Measurements from ENCODE around the gene PFKFB3.
"Not testable (repeated sequence)": the region's sequence is repeated elsewhere in the genome, so short reads cannot be mapped to it uniquely, and the experiment has no call there.

The PFKFB3 gene

DNA sequence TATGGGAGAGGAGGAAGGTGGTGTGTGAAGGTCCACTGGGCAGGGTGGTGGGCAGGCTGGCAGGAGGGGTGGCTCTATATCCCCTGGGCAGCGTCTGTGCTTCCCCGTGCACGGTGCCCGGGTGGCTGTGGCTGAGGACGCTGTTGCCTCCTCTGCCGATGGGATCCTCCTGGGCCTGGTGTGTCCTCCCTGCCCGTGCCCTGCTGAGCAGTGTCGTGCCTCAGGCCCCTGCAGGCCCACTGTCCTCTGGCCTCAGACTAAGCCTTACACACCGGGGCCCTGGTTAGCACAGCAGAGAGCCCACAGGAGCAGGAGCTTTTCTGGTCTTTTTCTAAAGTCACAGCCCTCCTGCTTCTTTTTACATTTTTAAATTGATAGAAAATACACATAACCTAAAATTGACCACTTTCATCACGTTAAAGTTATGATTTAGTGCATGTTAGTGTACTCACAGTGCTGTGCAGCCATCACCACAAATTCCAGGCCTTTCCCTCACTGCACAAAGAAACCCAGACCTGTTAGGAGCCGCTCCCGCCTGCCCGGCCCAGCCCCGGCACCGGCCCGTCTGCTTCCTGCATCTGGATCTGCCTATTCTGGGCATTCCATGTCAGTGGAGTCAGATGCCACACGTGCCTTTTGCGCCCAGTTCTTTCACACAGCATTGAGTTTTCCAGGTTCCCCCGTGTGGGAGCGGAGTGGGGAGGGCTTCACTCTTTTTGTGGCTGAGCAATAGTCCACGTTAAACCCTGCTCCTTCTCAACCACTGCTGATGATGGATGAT is 19.4 kb downstream of the PFKFB3 start:
- DNase-seq = no peak

DNA sequence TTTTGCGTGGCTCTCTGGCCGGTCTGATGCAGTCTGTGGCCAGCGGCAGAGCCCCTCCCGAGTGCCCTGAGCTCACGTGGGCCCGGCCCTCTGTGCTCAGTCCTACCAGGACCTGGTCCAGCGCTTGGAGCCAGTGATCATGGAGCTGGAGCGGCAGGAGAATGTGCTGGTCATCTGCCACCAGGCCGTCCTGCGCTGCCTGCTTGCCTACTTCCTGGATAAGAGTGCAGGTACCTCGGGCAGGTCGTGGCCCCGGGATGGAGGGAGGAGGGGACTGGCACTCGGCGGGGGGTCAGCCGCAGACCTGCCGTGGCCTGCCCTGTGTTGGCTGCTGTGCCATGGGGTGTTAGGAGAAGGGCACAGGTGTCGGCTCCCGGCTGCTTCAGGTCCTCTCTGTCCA is 20.0 kb downstream of the PFKFB3 start:
- DNase-seq = no peak

DNA sequence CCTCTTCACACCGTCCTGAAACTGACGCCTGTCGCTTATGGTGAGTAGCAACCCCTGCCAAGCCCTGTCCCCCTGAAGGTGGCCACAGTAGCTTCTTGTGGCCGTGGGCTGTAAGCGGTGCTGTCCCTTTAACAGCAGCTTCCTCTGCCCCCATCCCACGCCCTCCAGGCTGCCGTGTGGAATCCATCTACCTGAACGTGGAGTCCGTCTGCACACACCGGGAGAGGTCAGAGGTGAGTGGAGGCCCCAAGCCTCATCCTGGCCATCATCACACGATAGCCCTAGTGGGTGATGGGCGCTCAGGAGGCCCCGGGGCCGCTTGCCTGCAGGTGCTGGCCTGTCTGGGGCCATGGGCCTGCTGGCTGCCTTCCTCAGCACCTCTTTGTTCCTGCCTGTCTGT is 21.2 kb downstream of the PFKFB3 start:
- no peak for DNase-seq

DNA sequence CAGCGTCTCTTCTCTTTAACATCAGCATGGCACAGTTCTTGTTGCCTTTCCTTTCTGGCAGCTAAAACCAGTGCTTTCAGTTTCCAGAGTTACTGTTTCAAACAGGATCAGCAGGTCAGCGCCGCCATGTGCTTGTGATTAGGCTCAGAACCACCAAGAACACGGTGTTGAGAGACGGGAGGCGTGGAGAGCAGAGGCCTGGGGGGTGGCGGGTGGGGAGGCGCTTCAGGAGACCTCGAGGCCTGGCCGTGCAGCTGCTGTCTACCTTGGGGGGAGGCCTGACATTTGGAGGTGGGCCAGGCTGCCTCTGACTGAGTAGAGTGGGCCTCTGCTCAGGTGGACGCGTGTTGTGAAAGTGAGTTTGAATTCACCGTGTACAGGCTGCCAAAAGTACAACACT is 22.0 kb downstream of the PFKFB3 start:
- no peak for DNase-seq

GRCh38 chr10:6225263-6225814 is 22.6 kb downstream of the PFKFB3 start:
- DNase-seq = no peak

DNA sequence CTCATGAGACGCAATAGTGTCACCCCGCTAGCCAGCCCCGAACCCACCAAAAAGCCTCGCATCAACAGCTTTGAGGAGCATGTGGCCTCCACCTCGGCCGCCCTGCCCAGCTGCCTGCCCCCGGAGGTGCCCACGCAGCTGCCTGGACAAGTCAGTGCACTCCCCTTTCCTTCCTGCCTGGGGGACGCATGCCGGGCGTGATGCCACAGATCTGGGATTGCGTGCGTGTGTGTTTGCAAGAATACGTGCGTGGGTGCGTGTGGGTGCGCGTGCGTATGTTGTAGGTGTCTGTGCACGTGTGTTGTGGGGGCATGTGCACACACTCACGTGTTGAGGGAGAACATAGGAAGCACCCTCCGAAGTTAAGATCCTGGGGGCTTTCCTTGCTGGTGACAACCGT is 23.5 kb downstream of the PFKFB3 start:
- DNase-seq = no peak

DNA sequence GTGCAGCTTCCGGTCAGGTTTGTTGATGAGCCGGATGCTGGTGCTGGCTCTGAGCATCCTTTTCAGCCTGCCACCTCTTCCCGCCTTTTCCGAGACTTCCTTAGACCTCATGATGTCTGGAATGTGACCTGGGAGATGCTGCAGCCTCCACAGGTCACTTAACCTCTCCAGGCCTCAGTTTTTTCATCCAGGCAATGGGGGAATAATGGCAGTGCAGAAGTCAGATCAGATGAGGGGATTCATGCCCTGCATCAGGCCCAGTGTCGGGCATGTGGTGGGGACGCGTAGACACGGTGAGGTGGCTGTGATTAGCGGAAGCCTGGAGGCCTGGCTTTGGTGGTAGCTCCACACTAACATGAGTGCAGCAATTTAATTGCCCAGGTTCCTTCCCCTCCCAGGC is 24.6 kb downstream of the PFKFB3 start:
- DNase-seq = no peak

DNA sequence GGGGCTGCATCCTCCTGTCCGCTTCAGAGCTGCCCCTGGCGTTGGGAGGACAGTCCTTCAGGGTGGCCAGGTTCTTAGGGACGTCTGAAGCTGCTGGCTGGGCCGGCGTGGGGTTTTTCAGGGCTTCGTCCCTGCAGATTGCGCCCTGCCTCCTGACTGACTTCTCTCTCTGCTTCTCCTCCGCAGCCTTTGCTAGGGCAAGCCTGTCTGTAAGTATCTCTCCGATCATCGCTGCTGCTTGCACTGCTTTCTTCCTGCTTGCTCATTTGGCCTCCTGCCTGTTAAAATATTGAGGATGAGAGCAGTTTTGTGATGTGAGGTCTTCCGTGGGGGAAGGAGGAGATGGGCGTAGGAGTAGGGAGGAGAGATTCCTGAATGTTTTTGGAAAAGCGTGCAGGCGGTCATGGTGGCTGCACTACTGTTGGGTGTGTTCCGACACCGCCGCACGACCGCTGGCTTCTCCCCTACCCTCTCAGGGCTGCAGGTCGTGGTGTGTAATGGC is 25.3 kb downstream of the PFKFB3 start:
- no peak for DNase-seq

- no peak for DNase-seq
Measured at GRCh38 chr10:6228647-6229046, 25.9 kb downstream of the PFKFB3 start.

- DNase-seq = no peak
Measured at GRCh38 chr10:6229290-6229689, 26.6 kb downstream of the PFKFB3 start.

DNA sequence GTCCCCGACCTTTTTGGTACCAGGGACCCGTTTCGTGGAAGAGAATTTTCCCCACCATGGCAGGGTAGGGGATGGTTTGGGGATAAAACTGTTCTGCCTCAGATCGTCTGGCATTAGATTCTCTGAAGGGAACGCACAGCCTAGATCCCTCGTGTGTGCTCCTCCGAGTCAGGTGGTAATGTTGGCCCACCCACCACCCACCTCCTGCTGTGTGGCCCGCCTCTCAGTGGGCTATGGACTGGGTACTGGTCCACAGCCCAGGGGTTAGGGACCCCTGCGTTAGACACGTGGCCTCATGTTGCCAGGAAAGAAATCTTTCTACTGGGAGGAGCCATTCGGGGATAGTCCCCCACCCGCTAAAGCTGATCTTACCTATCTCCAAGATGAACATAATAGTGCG is 27.0 kb downstream of the PFKFB3 start:
- DNase-seq = no peak

DNA sequence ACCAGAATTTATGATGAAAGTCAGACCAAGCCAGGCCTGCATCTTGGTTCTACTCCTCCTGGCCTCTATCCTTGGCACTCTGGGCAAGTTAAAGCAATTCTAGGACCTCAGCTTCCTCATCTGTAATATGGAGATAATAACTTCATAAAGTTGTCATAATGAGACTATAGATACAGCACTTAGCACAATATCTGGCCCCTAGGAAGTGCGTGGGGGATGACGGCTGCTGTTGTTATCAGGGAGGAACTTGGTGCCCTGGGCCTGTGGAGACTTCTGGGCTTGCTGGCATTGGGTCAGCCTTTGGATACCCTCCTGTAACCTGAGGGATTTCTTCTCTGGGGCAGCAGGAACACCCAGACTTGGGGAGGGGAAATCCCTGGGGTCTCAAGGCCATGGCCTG is 27.6 kb downstream of the PFKFB3 start:
- no peak for DNase-seq

DNA sequence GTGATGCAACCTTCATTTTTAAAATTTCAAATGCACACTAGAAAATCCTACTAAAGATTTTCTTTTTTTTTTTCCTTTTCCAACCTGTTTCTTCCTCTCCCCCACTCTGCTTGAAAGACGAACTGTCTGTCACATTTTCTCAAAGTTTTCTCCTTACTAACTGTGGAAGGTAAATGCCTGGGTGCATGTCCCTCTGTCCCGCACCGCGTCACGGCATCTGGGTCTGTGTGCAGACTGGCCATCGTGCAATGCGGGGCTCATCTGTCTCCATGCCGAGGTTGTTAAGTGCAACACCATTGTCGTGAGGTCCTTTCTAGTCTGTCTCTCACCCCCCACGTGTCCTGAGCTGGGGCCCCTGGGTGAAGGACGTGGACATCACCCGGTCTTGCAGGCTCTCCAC is 28.4 kb downstream of the PFKFB3 start:
- no peak for DNase-seq

GRCh38 chr10:6231730-6232129 is 29.0 kb downstream of the PFKFB3 start:
- DNase-seq = no peak

DNA sequence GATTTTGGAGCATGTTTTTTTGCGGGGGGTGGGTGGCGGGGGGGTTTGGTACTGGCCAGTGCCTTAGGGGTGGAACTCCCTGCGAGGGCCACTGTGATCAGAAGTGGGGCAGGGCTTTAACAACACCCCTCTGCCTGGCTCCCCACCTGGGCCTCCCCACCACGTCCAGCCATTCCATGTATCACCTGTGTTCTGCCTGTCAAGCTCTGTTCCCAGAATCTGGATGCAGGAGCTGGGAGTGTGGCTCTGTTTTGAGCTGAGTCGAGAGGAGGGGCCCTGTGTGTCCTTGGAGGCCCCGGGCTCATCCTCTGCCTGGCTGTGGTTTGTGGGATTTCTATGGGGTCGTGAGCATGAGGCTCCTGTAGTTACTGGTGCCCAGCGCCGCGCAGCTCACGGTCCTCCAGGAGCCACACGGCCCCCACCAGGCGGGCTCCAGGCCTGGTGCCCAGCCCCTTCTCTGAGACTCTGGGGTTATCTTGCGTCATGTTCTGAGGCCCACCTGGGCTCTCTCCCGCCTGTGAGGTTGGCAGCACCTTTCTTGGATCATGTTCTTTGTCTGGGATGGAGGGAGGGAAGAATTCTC is 29.6 kb downstream of the PFKFB3 start:
- DNase-seq = no peak

DNA sequence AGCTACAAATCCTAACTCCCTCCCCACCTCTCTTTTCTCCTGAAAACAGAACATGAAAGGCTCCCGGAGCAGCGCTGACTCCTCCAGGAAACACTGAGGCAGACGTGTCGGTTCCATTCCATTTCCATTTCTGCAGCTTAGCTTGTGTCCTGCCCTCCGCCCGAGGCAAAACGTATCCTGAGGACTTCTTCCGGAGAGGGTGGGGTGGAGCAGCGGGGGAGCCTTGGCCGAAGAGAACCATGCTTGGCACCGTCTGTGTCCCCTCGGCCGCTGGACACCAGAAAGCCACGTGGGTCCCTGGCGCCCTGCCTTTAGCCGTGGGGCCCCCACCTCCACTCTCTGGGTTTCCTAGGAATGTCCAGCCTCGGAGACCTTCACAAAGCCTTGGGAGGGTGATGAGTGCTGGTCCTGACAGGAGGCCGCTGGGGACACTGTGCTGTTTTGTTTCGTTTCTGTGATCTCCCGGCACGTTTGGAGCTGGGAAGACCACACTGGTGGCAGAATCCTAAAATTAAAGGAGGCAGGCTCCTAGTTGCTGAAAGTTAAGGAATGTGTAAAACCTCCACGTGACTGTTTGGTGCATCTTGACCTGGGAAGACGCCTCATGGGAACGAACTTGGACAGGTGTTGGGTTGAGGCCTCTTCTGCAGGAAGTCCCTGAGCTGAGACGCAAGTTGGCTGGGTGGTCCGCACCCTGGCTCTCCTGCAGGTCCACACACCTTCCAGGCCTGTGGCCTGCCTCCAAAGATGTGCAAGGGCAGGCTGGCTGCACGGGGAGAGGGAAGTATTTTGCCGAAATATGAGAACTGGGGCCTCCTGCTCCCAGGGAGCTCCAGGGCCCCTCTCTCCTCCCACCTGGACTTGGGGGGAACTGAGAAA is 30.4 kb downstream of the PFKFB3 start:
- no peak for DNase-seq

- no peak for DNase-seq
Measured at GRCh38 chr10:6233725-6234277, 31.1 kb downstream of the PFKFB3 start.

DNA sequence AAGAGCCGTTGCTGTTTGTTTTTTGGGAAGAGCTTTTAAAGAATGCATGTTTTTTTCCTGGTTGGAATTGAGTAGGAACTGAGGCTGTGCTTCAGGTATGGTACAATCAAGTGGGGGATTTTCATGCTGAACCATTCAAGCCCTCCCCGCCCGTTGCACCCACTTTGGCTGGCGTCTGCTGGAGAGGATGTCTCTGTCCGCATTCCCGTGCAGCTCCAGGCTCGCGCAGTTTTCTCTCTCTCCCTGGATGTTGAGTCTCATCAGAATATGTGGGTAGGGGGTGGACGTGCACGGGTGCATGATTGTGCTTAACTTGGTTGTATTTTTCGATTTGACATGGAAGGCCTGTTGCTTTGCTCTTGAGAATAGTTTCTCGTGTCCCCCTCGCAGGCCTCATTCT is 31.6 kb downstream of the PFKFB3 start:
- no peak for DNase-seq

DNA sequence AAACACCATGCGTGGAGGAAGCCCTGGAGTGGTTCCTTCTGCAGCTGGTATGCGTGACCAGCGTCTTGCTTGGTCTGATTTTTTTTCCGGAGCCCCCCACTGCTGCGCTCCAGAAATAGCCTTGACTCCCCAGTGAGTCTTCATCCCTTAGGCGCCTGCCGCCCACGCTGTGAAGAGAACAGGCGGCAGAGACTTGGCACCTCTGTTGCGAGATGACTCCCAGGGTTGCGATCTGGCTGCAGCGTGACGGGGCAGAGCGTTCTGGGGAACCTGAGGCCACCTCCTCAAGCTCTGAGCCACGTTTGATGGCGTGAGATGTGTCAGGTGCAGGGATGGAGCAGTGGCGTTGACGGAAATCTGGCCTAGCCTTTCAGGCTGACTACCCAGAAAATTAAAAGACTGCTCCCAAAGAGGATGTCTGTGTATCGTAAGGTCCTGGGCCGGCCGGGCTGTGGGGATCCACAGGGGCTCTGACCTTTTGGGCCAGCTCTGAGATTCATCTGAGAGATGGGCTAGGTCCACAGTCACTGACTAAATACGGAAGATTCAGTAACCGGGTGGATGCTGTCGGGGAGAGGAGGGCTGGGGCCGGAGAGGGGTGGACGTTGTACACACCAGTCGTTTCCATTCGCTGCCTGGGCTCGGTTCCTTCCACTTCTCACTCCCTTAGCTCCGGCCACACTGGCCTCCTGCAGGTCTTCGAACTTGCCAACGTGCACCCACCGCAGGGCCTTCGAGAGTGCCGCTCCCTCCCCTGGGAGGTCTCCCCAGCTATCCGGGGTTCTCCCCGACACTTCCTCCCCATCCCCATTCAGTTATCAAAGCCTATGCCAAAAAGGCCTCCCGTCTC is 33.8 kb downstream of the PFKFB3 start:
- DNase-seq = no peak

DNA sequence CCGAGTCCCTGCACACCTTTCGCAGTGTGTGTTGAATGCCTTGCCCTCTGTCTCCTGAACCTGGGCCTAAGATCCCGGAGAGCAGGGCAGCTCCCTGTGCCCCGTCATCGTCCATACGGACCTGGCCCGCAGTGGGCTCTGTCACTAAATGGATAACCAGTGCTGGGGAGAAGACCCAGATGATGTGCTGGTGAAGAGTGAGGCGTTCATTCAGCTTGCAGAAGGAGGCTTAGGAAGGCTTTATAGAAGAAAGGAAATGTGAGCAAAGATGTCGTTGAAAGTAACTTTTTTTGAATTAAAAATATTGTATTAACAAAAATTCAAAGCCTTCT is 34.4 kb downstream of the PFKFB3 start:
- DNase-seq = no peak

- DNase-seq = not testable (repeated sequence)
Measured at GRCh38 chr10:6238587-6239212, 36.0 kb downstream of the PFKFB3 start.

All from CD4-positive, alpha-beta T cell treated with Interleukin-21 for 1 hour (primary cell).